Liver (tissue), 9 donors: ENCODE results near the gene DYRK1A. TPM values are rescaled to one million over a fixed set of nuclear protein-coding genes. Genes with fewer than 3 reads are reported as not detected.

Experiments
- DNase-seq: peaks from one replicate; pipeline ENCODE4 v3.0.0-alpha.2; 2017; ENCODE audit warnings: low spot score
- H3K27ac ChIP-seq, 2 donors: one replicate each; pipeline ENCODE4 v1.7.0; 2013; ENCODE audit warnings: inconsistent platforms in 2 of 2, low read length in 2 of 2, control low read depth in 1 of 2, low read depth in 1 of 2, mild to moderate bottlenecking in 1 of 2
- H3K27me3 ChIP-seq, 4 donors: one replicate each; pipeline versions ENCODE4 v1.6.1 to v1.7.0; 2013; ENCODE audit warnings: low read length in 3 of 4, inconsistent platforms in 1 of 4, mild to moderate bottlenecking in 1 of 4, moderate library complexity in 1 of 4; ENCODE audit not compliant: control insufficient read depth in 4 of 4, insufficient read depth in 4 of 4
- H3K36me3 ChIP-seq, 4 donors: one replicate each; pipeline versions ENCODE4 v1.6.1 to v1.7.0; 2013; ENCODE audit warnings: low read length in 3 of 4, mild to moderate bottlenecking in 3 of 4, low read depth in 1 of 4, moderate library complexity in 1 of 4; ENCODE audit not compliant: control insufficient read depth in 4 of 4, insufficient read depth in 3 of 4
- H3K4me1 ChIP-seq, 4 donors: one replicate each; pipeline versions ENCODE4 v1.6.1 to v1.7.0; 2013; ENCODE audit warnings: low read length in 3 of 4, mild to moderate bottlenecking in 3 of 4, moderate library complexity in 1 of 4; ENCODE audit not compliant: control insufficient read depth in 4 of 4, insufficient read depth in 4 of 4
- H3K4me3 ChIP-seq, 3 donors: one replicate each; pipeline versions ENCODE4 v1.6.1 to v1.7.0; 2013; ENCODE audit warnings: low read length in 3 of 3, control low read depth in 1 of 3, low read depth in 1 of 3, mild to moderate bottlenecking in 1 of 3
- H3K9ac ChIP-seq, 2 donors: one replicate each; pipeline ENCODE4 v1.7.0; 2013; ENCODE audit warnings: low read length in 2 of 2, mild to moderate bottlenecking in 2 of 2, moderate library complexity in 2 of 2, control low read depth in 1 of 2, low read depth in 1 of 2
- H3K9me3 ChIP-seq, 4 donors: one replicate each; pipeline versions ENCODE4 v1.6.1 to v1.7.0; 2013; ENCODE audit warnings: low read length in 3 of 4; ENCODE audit not compliant: control insufficient read depth in 4 of 4
- EGR1 ChIP-seq, 2 donors: IDR thresholded peaks; 2 replicates each; pipeline ENCODE4 v1.6.1; 2016 to 2018; ENCODE audit warnings: antibody characterized with exemption in 2 of 2, low read depth in 2 of 2
- FOXA1 ChIP-seq: IDR thresholded peaks from 2 replicates; pipeline ENCODE4 v1.6.1; 2016; ENCODE audit warnings: antibody characterized with exemption
- FOXA2 ChIP-seq: IDR thresholded peaks from 2 replicates; pipeline ENCODE4 v1.6.1; 2016; ENCODE audit warnings: antibody characterized with exemption
- GABPA ChIP-seq, 2 donors: IDR thresholded peaks in 1 of 2; conservative IDR thresholded peaks in 1 of 2; 2 replicates each; pipeline ENCODE4 v1.6.1; 2016; ENCODE audit warnings: antibody characterized with exemption in 2 of 2, mild to moderate bottlenecking in 1 of 2, moderate library complexity in 1 of 2
- HNF4A ChIP-seq, 2 donors: conservative IDR thresholded peaks; 2 replicates each; pipeline ENCODE4 v1.6.1; 2016; ENCODE audit warnings: antibody characterized with exemption in 2 of 2, mild to moderate bottlenecking in 2 of 2
- HNF4G ChIP-seq: IDR thresholded peaks from 2 replicates; pipeline ENCODE4 v1.6.1; 2016; ENCODE audit warnings: antibody characterized with exemption
- JUND ChIP-seq, 2 donors: IDR thresholded peaks; 2 replicates each; pipeline ENCODE4 v1.6.1; 2016; ENCODE audit warnings: antibody characterized with exemption in 2 of 2
- NR2F2 ChIP-seq: IDR thresholded peaks from 2 replicates; pipeline ENCODE4 v1.6.1; 2016; ENCODE audit warnings: antibody characterized with exemption
- RAD21 ChIP-seq, 2 donors: IDR thresholded peaks; 2 replicates each; pipeline ENCODE4 v1.6.1; 2016; ENCODE audit warnings: antibody characterized with exemption in 2 of 2, mild to moderate bottlenecking in 2 of 2
- RXRA ChIP-seq, 2 donors: IDR thresholded peaks; 2 replicates each; pipeline ENCODE4 v1.6.1; 2017 to 2018; ENCODE audit warnings: antibody characterized with exemption in 2 of 2, mild to moderate bottlenecking in 1 of 2
- SP1 ChIP-seq: IDR thresholded peaks from 2 replicates; pipeline ENCODE4 v1.6.1; 2018; ENCODE audit warnings: antibody characterized with exemption, mild to moderate bottlenecking
- TAF1 ChIP-seq: conservative IDR thresholded peaks from 2 replicates; pipeline ENCODE4 v1.6.1; 2016; ENCODE audit warnings: antibody characterized with exemption, mild to moderate bottlenecking
- YY1 ChIP-seq: IDR thresholded peaks from 2 replicates; pipeline ENCODE4 v1.6.1; 2016; ENCODE audit warnings: antibody characterized with exemption, mild to moderate bottlenecking
- WGBS: extraction: QIAGEN DNeasy Blood & Tissue Kit; methylation state at CpG from one replicate; pipeline ENCODE4 v1.1.7; 2013; 5-methylcytosine and 5-hydroxymethylcytosine counted together
- polyA plus RNA-seq, 2 donors: library from polyadenylated mRNA; stranded (reverse) in 1 of 2; unstranded in 1 of 2; fragments of 200-250 nt in 1 of 2; fragments of >200 nt in 1 of 2; fragmentation: Nextera tagmentation in 1 of 2; extraction: Ambion mirVana in 1 of 2; gene quantifications; one replicate each; pipeline versions ENCODE4 v1.2.1 to v1.2.3, GENCODE V29; 2013 to 2015
- total RNA-seq, 2 donors: library from RNA; depleted of rRNA; stranded (reverse); fragments of >200 nt; gene quantifications; one replicate each; pipeline ENCODE4 v1.2.3, GENCODE V29; 2014
- TF ChIP-seq, protein P1 (sequence below): IDR thresholded peaks from 2 replicates; pipeline ENCODE4 v1.6.1; 2016; ENCODE audit warnings: antibody characterized with exemption, mild to moderate bottlenecking
- TF ChIP-seq, protein P2 (sequence below): IDR thresholded peaks from 2 replicates; pipeline ENCODE4 v1.6.1; 2016; ENCODE audit warnings: antibody characterized with exemption
- TF ChIP-seq, protein P3 (sequence below): IDR thresholded peaks from 2 replicates; pipeline ENCODE4 v1.6.1; 2016; ENCODE audit warnings: antibody characterized with exemption
- TF ChIP-seq, protein P4 (sequence below): fragments of 150-350 bp; IDR thresholded peaks from 2 replicates; pipeline ENCODE4 v1.5.1; 2017; ENCODE audit warnings: improper control_type of control experiment, low read depth, low read length; ENCODE audit not compliant: missing input control
- TF ChIP-seq, protein P5 (sequence below): IDR thresholded peaks from 2 replicates; pipeline ENCODE4 v1.6.1; 2016; ENCODE audit warnings: antibody characterized with exemption
- donor health status: healthy.
- donor health status: healthy.
- donor health status: healthy.
- donor health status: healthy.
- donor health status: healthy.

Gene DYRK1A
- total and polyA plus RNA-seq, 4 donors, result 5.1 to 58.3 (median 22.9) TPM

DNA sequence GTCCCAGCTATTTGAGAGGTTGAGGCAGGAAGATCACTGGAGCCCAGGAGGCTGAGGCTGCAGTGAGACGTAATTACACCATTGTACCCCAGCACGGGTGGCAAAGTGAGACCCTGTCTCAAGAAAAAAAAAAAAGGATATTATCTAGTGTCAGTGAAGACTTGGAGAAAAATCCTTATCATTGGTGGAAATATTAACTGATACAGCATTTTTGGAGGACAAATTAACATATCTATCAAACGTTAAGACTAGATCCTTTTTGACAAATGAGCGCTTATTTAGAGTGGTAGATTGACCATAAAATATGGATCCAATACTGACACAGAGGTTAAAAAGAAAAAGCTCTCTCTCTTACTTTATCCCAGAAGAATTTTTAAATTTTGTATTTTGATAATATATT, 35.2 kb upstream of the DYRK1A start (continued):
- TF ChIP-seq, protein P1, sequence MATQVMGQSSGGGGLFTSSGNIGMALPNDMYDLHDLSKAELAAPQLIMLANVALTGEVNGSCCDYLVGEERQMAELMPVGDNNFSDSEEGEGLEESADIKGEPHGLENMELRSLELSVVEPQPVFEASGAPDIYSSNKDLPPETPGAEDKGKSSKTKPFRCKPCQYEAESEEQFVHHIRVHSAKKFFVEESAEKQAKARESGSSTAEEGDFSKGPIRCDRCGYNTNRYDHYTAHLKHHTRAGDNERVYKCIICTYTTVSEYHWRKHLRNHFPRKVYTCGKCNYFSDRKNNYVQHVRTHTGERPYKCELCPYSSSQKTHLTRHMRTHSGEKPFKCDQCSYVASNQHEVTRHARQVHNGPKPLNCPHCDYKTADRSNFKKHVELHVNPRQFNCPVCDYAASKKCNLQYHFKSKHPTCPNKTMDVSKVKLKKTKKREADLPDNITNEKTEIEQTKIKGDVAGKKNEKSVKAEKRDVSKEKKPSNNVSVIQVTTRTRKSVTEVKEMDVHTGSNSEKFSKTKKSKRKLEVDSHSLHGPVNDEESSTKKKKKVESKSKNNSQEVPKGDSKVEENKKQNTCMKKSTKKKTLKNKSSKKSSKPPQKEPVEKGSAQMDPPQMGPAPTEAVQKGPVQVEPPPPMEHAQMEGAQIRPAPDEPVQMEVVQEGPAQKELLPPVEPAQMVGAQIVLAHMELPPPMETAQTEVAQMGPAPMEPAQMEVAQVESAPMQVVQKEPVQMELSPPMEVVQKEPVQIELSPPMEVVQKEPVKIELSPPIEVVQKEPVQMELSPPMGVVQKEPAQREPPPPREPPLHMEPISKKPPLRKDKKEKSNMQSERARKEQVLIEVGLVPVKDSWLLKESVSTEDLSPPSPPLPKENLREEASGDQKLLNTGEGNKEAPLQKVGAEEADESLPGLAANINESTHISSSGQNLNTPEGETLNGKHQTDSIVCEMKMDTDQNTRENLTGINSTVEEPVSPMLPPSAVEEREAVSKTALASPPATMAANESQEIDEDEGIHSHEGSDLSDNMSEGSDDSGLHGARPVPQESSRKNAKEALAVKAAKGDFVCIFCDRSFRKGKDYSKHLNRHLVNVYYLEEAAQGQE, result no peak
- TF ChIP-seq RAD21 (IDR thresholded peaks at IDR 0.05), result no peak
- TF ChIP-seq TAF1, result no peak
- TF ChIP-seq, protein P2, sequence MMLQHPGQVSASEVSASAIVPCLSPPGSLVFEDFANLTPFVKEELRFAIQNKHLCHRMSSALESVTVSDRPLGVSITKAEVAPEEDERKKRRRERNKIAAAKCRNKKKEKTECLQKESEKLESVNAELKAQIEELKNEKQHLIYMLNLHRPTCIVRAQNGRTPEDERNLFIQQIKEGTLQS, result no peak
- TF ChIP-seq HNF4G, result no peak

DNA sequence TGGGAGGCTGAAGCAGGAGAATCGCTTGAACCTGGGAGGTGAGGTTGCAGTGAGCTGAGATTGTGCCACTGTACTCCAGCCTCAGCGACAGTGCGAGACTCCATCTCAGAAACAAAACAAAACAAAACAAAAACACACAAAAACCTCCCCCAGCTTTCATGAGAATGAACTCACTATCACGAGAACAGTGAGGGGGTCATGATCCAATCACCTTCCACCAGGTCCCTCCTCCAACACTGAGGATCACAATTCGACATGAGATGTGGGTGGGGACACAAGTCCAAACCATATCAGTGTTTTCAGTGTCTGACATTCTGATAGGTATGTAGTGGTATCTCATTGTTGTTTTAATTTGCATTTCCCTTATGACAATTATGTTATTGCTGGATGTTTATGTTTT, 31.5 kb upstream of the DYRK1A start:
- no peak overlapping the region for H3K27ac ChIP-seq
- H3K9ac ChIP-seq, result no peak overlapping the region
- H3K36me3 ChIP-seq, result no peaks in the 10 kb centered on the region
- 88% methylated on average over 5 of the region's 5 CpGs for WGBS
- H3K4me3 ChIP-seq, result no peak overlapping the region
- no peak for DNase-seq
- no peaks in the 10 kb centered on the region for H3K27me3 ChIP-seq
- TF ChIP-seq, protein P3, sequence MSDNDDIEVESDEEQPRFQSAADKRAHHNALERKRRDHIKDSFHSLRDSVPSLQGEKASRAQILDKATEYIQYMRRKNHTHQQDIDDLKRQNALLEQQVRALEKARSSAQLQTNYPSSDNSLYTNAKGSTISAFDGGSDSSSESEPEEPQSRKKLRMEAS, result no peak
- no peak for TF ChIP-seq FOXA1
- TF ChIP-seq RAD21 (IDR thresholded peaks at IDR 0.05), result no peak
- no peak for TF ChIP-seq GABPA (IDR thresholded peaks at IDR 0.05 in 1 of 2, conservative IDR thresholded peaks at IDR 0.05 in 1 of 2)
- no peak for TF ChIP-seq YY1
- no peak for TF ChIP-seq EGR1 (IDR thresholded peaks at IDR 0.05; ENCODE audit: low read depth in 2 of 2)
- no peak for TF ChIP-seq TAF1
- no peak for TF ChIP-seq SP1
- TF ChIP-seq, protein P4, sequence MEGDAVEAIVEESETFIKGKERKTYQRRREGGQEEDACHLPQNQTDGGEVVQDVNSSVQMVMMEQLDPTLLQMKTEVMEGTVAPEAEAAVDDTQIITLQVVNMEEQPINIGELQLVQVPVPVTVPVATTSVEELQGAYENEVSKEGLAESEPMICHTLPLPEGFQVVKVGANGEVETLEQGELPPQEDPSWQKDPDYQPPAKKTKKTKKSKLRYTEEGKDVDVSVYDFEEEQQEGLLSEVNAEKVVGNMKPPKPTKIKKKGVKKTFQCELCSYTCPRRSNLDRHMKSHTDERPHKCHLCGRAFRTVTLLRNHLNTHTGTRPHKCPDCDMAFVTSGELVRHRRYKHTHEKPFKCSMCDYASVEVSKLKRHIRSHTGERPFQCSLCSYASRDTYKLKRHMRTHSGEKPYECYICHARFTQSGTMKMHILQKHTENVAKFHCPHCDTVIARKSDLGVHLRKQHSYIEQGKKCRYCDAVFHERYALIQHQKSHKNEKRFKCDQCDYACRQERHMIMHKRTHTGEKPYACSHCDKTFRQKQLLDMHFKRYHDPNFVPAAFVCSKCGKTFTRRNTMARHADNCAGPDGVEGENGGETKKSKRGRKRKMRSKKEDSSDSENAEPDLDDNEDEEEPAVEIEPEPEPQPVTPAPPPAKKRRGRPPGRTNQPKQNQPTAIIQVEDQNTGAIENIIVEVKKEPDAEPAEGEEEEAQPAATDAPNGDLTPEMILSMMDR, result no peak
- TF ChIP-seq, protein P2, result no peak
- TF ChIP-seq, protein P1, result no peak
- no peak for TF ChIP-seq NR2F2
- TF ChIP-seq RXRA (IDR thresholded peaks at IDR 0.05), result no peak
- no peak for TF ChIP-seq HNF4G
- no peak for TF ChIP-seq JUND (IDR thresholded peaks at IDR 0.05)
- TF ChIP-seq, protein P5, sequence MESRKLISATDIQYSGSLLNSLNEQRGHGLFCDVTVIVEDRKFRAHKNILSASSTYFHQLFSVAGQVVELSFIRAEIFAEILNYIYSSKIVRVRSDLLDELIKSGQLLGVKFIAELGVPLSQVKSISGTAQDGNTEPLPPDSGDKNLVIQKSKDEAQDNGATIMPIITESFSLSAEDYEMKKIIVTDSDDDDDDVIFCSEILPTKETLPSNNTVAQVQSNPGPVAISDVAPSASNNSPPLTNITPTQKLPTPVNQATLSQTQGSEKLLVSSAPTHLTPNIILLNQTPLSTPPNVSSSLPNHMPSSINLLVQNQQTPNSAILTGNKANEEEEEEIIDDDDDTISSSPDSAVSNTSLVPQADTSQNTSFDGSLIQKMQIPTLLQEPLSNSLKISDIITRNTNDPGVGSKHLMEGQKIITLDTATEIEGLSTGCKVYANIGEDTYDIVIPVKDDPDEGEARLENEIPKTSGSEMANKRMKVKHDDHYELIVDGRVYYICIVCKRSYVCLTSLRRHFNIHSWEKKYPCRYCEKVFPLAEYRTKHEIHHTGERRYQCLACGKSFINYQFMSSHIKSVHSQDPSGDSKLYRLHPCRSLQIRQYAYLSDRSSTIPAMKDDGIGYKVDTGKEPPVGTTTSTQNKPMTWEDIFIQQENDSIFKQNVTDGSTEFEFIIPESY, result no peak
- no peak for TF ChIP-seq FOXA2
- no peak for TF ChIP-seq HNF4A (conservative IDR thresholded peaks at IDR 0.05)
- H3K4me1 ChIP-seq, result no peaks in the 10 kb centered on the region
- no peaks in the 10 kb centered on the region for H3K9me3 ChIP-seq
